Thyroid gland (tissue), 4 donors: ENCODE data around the gene FERMT1.

ENCODE experiments used
- CTCF ChIP-seq, 6 experiments: fragments of 200-600 bp in 3 of 6; fragments of 450-650 bp in 3 of 6; sonication (generic) in 3 of 6; IDR thresholded peaks; one replicate each; pipeline ENCODE4 v1.5.1; 2016 to 2019; ENCODE audit warnings: antibody characterized with exemption in 6 of 6, mild to moderate bottlenecking in 2 of 6, inconsistent platforms in 1 of 6, moderate library complexity in 1 of 6
- POLR2A ChIP-seq, 2 donors: fragments of 450-650 bp; IDR thresholded peaks; one replicate each; pipeline ENCODE4 v1.6.1; 2017; ENCODE audit warnings: antibody characterized with exemption in 2 of 2, mild to moderate bottlenecking in 2 of 2, moderate library complexity in 1 of 2

- TF ChIP-seq CTCF (IDR thresholded peaks at IDR 0.05) (no peak), POLR2A (IDR thresholded peaks at IDR 0.05) (no peak)
Observed at GRCh38 chr20:6123649-6124014, 802 bp upstream of the FERMT1 start.
